Astrocyte (in vitro differentiated cells and primary cell): Measurements from ENCODE around the gene CCL21. TPM values are rescaled to one million over a fixed set of nuclear protein-coding genes. Genes with fewer than 3 reads are reported as not detected.

Source experiments
- DNase-seq: peaks from one replicate; pipeline ENCODE4 v3.0.0-alpha.2; 2010; ENCODE audit warnings: low read depth
- FAIRE-seq: peaks from 2 replicates; lab custom pipeline; 2011; peaks lifted over from hg19 to GRCh38; lab: Jason Lieb, UNC
- H2AFZ ChIP-seq: 2 replicates; pipeline ENCODE4 v1.6.0; 2012; ENCODE audit warnings: low read depth, low read length, inconsistent platforms
- H3K27ac ChIP-seq: 2 replicates; pipeline ENCODE4 v1.5.1; 2011; ENCODE audit warnings: low read depth, low read length, inconsistent platforms
- H3K27me3 ChIP-seq: 2 replicates; pipeline ENCODE4 v1.6.0; 2011; ENCODE audit warnings: low read length, inconsistent platforms; ENCODE audit not compliant: insufficient read depth
- H3K36me3 ChIP-seq: 2 replicates; pipeline ENCODE4 v1.5.1; 2011; ENCODE audit warnings: low read length, inconsistent platforms; ENCODE audit not compliant: insufficient read depth
- H3K4me1 ChIP-seq: 2 replicates; pipeline ENCODE4 v1.5.1; 2011; ENCODE audit warnings: low read length, inconsistent platforms; ENCODE audit not compliant: insufficient read depth
- H3K4me2 ChIP-seq: 2 replicates; pipeline ENCODE4 v1.6.0; 2012; ENCODE audit warnings: low read length, inconsistent platforms
- H3K4me3 ChIP-seq: 2 replicates; pipeline ENCODE4 v1.5.1; 2011; ENCODE audit warnings: low read depth, mild to moderate bottlenecking, low read length, inconsistent platforms; ENCODE audit not compliant: insufficient read depth
- H3K79me2 ChIP-seq: 2 replicates; pipeline ENCODE4 v1.6.0; 2012; ENCODE audit warnings: mild to moderate bottlenecking, low read length, inconsistent platforms; ENCODE audit not compliant: insufficient read depth
- H3K9ac ChIP-seq: 2 replicates; pipeline ENCODE4 v1.6.0; 2012; ENCODE audit warnings: mild to moderate bottlenecking, low read length, inconsistent platforms
- H3K9me3 ChIP-seq: 2 replicates; pipeline ENCODE4 v1.5.1; 2012; ENCODE audit warnings: low read depth, mild to moderate bottlenecking, low read length, inconsistent platforms; ENCODE audit not compliant: insufficient read depth
- H4K20me1 ChIP-seq: 2 replicates; pipeline ENCODE4 v1.6.0; 2012; ENCODE audit warnings: low read length, inconsistent platforms; ENCODE audit not compliant: insufficient read depth
- H3K27ac Mint-ChIP-seq: one replicate; pipeline ENCODE4 v1.8.0; 2021; ENCODE audit warnings: mild to moderate bottlenecking, mixed read lengths; ENCODE audit not compliant: unreplicated experiment
- H3K27me3 Mint-ChIP-seq: one replicate; pipeline ENCODE4 v1.8.0; 2021; ENCODE audit warnings: low read depth, mixed read lengths; ENCODE audit not compliant: unreplicated experiment
- H3K36me3 Mint-ChIP-seq: one replicate; pipeline ENCODE4 v1.8.0; 2021; ENCODE audit warnings: low read depth, mixed read lengths; ENCODE audit not compliant: unreplicated experiment
- H3K4me1 Mint-ChIP-seq: one replicate; pipeline ENCODE4 v1.8.0; 2021; ENCODE audit warnings: low read depth, mixed read lengths; ENCODE audit not compliant: unreplicated experiment
- H3K4me3 Mint-ChIP-seq: one replicate; pipeline ENCODE4 v1.8.0; 2021; ENCODE audit warnings: mild to moderate bottlenecking, moderate library complexity, mixed read lengths; ENCODE audit not compliant: unreplicated experiment
- H3K9me3 Mint-ChIP-seq: one replicate; pipeline ENCODE4 v1.8.0; 2021; ENCODE audit warnings: mild to moderate bottlenecking, mixed read lengths; ENCODE audit not compliant: unreplicated experiment
- CTCF ChIP-seq: IDR thresholded peaks from 2 replicates; pipeline ENCODE4 v1.5.1; 2011; ENCODE audit warnings: low read depth, mild to moderate bottlenecking, inconsistent platforms, low read length, moderate library complexity; ENCODE audit not compliant: insufficient read depth
- EZH2 ChIP-seq: IDR thresholded peaks from 2 replicates; pipeline ENCODE4 v1.6.1; 2012; ENCODE audit warnings: mild to moderate bottlenecking, low read length, inconsistent platforms; ENCODE audit not compliant: insufficient read depth
- total RNA-seq: library from RNA; stranded (reverse); gene quantifications from 2 replicates; pipeline ENCODE4 v1.2.1, GENCODE V29; 2021

Gene CCL21
- total RNA-seq, 1 donor from 2014 or later = not detected

- FAIRE-seq (no peak), DNase-seq (no peak)
- peaks cover 28% of the 10 kb centered on the region for H3K27me3 Mint-ChIP-seq
- H3K4me1 Mint-ChIP-seq = no peaks in the 10 kb centered on the region
- Histone ChIP-seq H3K4me2 (no peak overlapping the region), H3K4me1 (no peaks in the 10 kb centered on the region), H3K36me3 (no peaks in the 10 kb centered on the region), H3K79me2 (no peaks in the 10 kb centered on the region), H2AFZ (no peak overlapping the region), H3K4me3 (no peak overlapping the region), H3K9ac (no peak overlapping the region), H4K20me1 (no peaks in the 10 kb centered on the region), H3K9me3 (no peaks in the 10 kb centered on the region), H3K27me3 (peaks cover 2% of the 10 kb centered on the region), H3K27ac (no peak overlapping the region)
- no peak for TF ChIP-seq EZH2
- H3K27ac Mint-ChIP-seq = no peak overlapping the region
- peaks cover 8% of the 10 kb centered on the region for H3K9me3 Mint-ChIP-seq
- H3K36me3 Mint-ChIP-seq = peaks cover 18% of the 10 kb centered on the region
- H3K4me3 Mint-ChIP-seq = no peak overlapping the region
Observed at GRCh38 chr9:34689116-34689470, 20.8 kb downstream of the CCL21 start.

- Histone ChIP-seq H3K4me3 (no peak overlapping the region), H3K4me1 (no peaks in the 10 kb centered on the region), H3K36me3 (no peaks in the 10 kb centered on the region), H3K27me3 (peaks cover 2% of the 10 kb centered on the region), H3K9ac (no peak overlapping the region), H2AFZ (no peak overlapping the region), H3K79me2 (no peaks in the 10 kb centered on the region), H3K27ac (no peak overlapping the region), H3K4me2 (no peak overlapping the region), H3K9me3 (no peaks in the 10 kb centered on the region), H4K20me1 (no peaks in the 10 kb centered on the region)
- no peak overlapping the region for H3K27ac Mint-ChIP-seq
- no peak for FAIRE-seq
- DNase-seq = no peak
- H3K4me1 Mint-ChIP-seq = no peaks in the 10 kb centered on the region
- no peak overlapping the region for H3K4me3 Mint-ChIP-seq
- peaks cover 28% of the 10 kb centered on the region for H3K27me3 Mint-ChIP-seq
- H3K9me3 Mint-ChIP-seq = peaks cover 8% of the 10 kb centered on the region
- TF ChIP-seq EZH2 (no peak), CTCF (no peak)
- H3K36me3 Mint-ChIP-seq = peaks cover 21% of the 10 kb centered on the region
Observed at GRCh38 chr9:34688329-34689115, 21.4 kb downstream of the CCL21 start.

GRCh38 chr9:34687276-34688030 lies 22.5 kb downstream of the CCL21 start:
- no peak for DNase-seq
- no peak overlapping the region for H3K4me3 Mint-ChIP-seq
- no peak for FAIRE-seq

More at GRCh38 chr9:34687276-34688030, 22.5 kb downstream of the CCL21 start:
- Histone ChIP-seq H3K27me3 (peaks cover 2% of the 10 kb centered on the region), H3K79me2 (no peaks in the 10 kb centered on the region), H3K4me3 (no peak overlapping the region), H3K27ac (no peak overlapping the region), H3K9ac (no peak overlapping the region), H3K4me2 (no peak overlapping the region), H2AFZ (no peak overlapping the region), H3K36me3 (no peaks in the 10 kb centered on the region), H3K9me3 (no peaks in the 10 kb centered on the region), H4K20me1 (no peaks in the 10 kb centered on the region), H3K4me1 (no peaks in the 10 kb centered on the region)
- H3K27ac Mint-ChIP-seq = no peak overlapping the region
- H3K4me1 Mint-ChIP-seq = no peaks in the 10 kb centered on the region
- TF ChIP-seq CTCF (no peak), EZH2 (no peak)
- peaks cover 8% of the 10 kb centered on the region for H3K9me3 Mint-ChIP-seq
- peaks cover 21% of the 10 kb centered on the region for H3K36me3 Mint-ChIP-seq
- H3K27me3 Mint-ChIP-seq = peaks cover 23% of the 10 kb centered on the region
